Measurements from ENCODE around the gene ADAMTS8. TPM values are rescaled to one million over a fixed set of nuclear protein-coding genes. Genes with fewer than 3 reads are reported as not detected.

ADAMTS8 gene
- total and polyA plus RNA-seq, 8 donors = 0.58 to 24.1 (median 4.8) TPM

- no peak for TF ChIP-seq CTCF (IDR thresholded peaks at IDR 0.05)
- TF ChIP-seq POLR2AphosphoS5 (IDR thresholded peaks at IDR 0.05) = no peak
- TF ChIP-seq EP300 (IDR thresholded peaks at IDR 0.05) = no peak
- TF ChIP-seq POLR2A (IDR thresholded peaks at IDR 0.05) = no peak
- intact Hi-C loops (cut with DNase I; ENCODE audit: low total_unique reads) = no loop called here
- H3K27me3 ChIP-seq = no peaks in the 10 kb centered on the region
- H3K4me1 ChIP-seq = peaks cover 9 to 22% (median 14%) of the 10 kb centered on the region in 4 donors
- peaks cover 0 to 65% (median 60%) of the 10 kb centered on the region in 4 donors for H3K36me3 ChIP-seq
- DNase-seq = no peak
- H3K9me3 ChIP-seq = no peaks in the 10 kb centered on the region
- WGBS, 5 donors = 95 to 97% (median 97%) methylated on average over 24 to 52 of the region's 52 CpGs
- H3K4me3 ChIP-seq = no peak overlapping the region
- no peak overlapping the region for H3K27ac ChIP-seq
Observed at GRCh38 chr11:130473056-130473794, 44.8 kb upstream of the ADAMTS8 start.

- Histone ChIP-seq H3K4me1 (peaks cover 2 to 14% (median 7%) of the 10 kb centered on the region in 4 donors), H3K27me3 (no peaks in the 10 kb centered on the region), H3K27ac (no peak overlapping the region), H3K9me3 (no peaks in the 10 kb centered on the region), H3K36me3 (peaks cover 0 to 65% (median 62%) of the 10 kb centered on the region in 4 donors), H3K4me3 (no peak overlapping the region)
- no peak for DNase-seq
- intact Hi-C loops (cut with DNase I; ENCODE audit: low total_unique reads) = no loop called here
- TF ChIP-seq CTCF (IDR thresholded peaks at IDR 0.05) (no peak), POLR2AphosphoS5 (IDR thresholded peaks at IDR 0.05) (no peak), EP300 (IDR thresholded peaks at IDR 0.05) (no peak), POLR2A (IDR thresholded peaks at IDR 0.05) (no peak)
- 90 to 97% (median 91%) methylated on average over 5 to 7 of the region's 7 CpGs for WGBS, 5 donors
Observed at GRCh38 chr11:130472434-130472961, 44.1 kb upstream of the ADAMTS8 start.

- no peaks in the 10 kb centered on the region for H3K27me3 ChIP-seq
- peaks cover 0 to 8% (median 1%) of the 10 kb centered on the region in 4 donors for H3K4me1 ChIP-seq
- no peak for TF ChIP-seq POLR2AphosphoS5 (IDR thresholded peaks at IDR 0.05)
- TF ChIP-seq EP300 (IDR thresholded peaks at IDR 0.05) = no peak
- no peak for TF ChIP-seq POLR2A (IDR thresholded peaks at IDR 0.05)
- TF ChIP-seq CTCF (IDR thresholded peaks at IDR 0.05) = no peak
- peaks cover 0 to 66% (median 62%) of the 10 kb centered on the region in 4 donors for H3K36me3 ChIP-seq
- intact Hi-C loops (cut with DNase I; ENCODE audit: low total_unique reads) = no loop called here
- WGBS, 5 donors = 91 to 99% (median 94%) methylated on average over 6 to 11 of the region's 11 CpGs
- DNase-seq = no peak
- no peak overlapping the region for H3K4me3 ChIP-seq
- H3K27ac ChIP-seq = no peak overlapping the region
- no peaks in the 10 kb centered on the region for H3K9me3 ChIP-seq
Observed at GRCh38 chr11:130471731-130472433, 43.5 kb upstream of the ADAMTS8 start.

- H3K27ac ChIP-seq = no peak overlapping the region
- DNase-seq = no peak
- intact Hi-C loops (cut with DNase I; ENCODE audit: low total_unique reads) = no loop called here
- H3K36me3 ChIP-seq = peaks cover 0 to 74% (median 69%) of the 10 kb centered on the region in 4 donors
- TF ChIP-seq CTCF (IDR thresholded peaks at IDR 0.05) (no peak), EP300 (IDR thresholded peaks at IDR 0.05) (no peak)
- peaks cover 0 to 2% (median 0%) of the 10 kb centered on the region in 4 donors for H3K4me1 ChIP-seq
- H3K9me3 ChIP-seq = no peaks in the 10 kb centered on the region
- WGBS, 5 donors = 88 to 94% (median 93%) methylated on average over 17 to 20 of the region's 20 CpGs
- H3K4me3 ChIP-seq = no peak overlapping the region
- no peaks in the 10 kb centered on the region for H3K27me3 ChIP-seq
Observed at GRCh38 chr11:130470832-130471706, 42.7 kb upstream of the ADAMTS8 start.

All from stomach (tissue), 9 donors.